OCI-LY1 (cell line): ENCODE data around the gene LGR4.

Experiments used
- CTCF ChIP-seq: fragments of 200-600 bp; sonication (generic), shearing (Covaris generic); IDR thresholded peaks from 2 replicates; pipeline ENCODE4 v1.5.1; 2017; ENCODE audit warnings: mild to moderate bottlenecking, antibody characterized with exemption, low read length, moderate library complexity, mixed read lengths
- EZH2 ChIP-seq: fragments of 200-600 bp; sonication (generic), shearing (Covaris generic); IDR thresholded peaks from 2 replicates; pipeline ENCODE4 v1.8.0; 2017; ENCODE audit warnings: borderline replicate concordance, mixed run types, mild to moderate bottlenecking, antibody characterized with exemption, low read length, moderate library complexity, mixed read lengths

DNA sequence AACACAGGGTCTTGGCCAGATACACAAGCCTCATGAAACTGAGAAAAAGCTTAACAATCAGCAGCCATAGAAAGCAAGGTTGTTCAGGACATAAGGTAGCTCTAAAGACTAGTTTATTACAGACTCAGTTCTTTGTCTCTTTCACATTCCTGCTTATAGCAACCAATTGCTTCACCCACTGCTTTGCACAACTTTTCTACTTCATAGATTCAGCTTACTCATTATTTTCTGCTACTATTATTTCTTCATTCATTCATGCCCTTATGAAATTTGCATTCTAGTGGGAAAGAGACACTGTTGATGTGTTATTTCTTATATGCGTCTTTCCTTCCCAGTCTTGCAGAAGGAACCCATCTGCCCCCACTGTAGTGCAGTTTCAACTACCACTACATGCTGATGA is 114.3 kb downstream of the LGR4 start:
- no peak for TF ChIP-seq CTCF
- no peak for TF ChIP-seq EZH2
